Amniotic epithelial cell (primary cell): Measurements from ENCODE around the gene HEATR5A.
"Not testable (repeated sequence)": the region's sequence is repeated elsewhere in the genome, so short reads cannot be mapped to it uniquely, and the experiment has no call there.

Source experiments
- DNase-seq: peaks from one replicate; pipeline ENCODE4 v3.0.0-alpha.2; 2010; ENCODE audit warnings: low read depth

Gene HEATR5A

GRCh38 chr14:31388687-31389413, 31.5 kb downstream of the HEATR5A start:
- peak; percentile 93 for DNase-seq

GRCh38 chr14:31387091-31387490, 33.3 kb downstream of the HEATR5A start:
- no peak for DNase-seq

- DNase-seq = no peak
These were observed 34.1 kb downstream of the HEATR5A start for GRCh38 chr14:31386271-31386670.

GRCh38 chr14:31382221-31382620, 38.1 kb downstream of the HEATR5A start:
- DNase-seq = no peak

- peak; percentile 93 for DNase-seq
These were observed 40.2 kb downstream of the HEATR5A start for GRCh38 chr14:31380106-31380505.

- not testable (repeated sequence) for DNase-seq
These were observed 41.0 kb downstream of the HEATR5A start for GRCh38 chr14:31379125-31379947.

- no peak for DNase-seq
These were observed 42.9 kb downstream of the HEATR5A start for GRCh38 chr14:31377433-31377832.

- no peak for DNase-seq
These were observed 48.7 kb downstream of the HEATR5A start for GRCh38 chr14:31371646-31372045.

GRCh38 chr14:31363331-31364073, 56.8 kb downstream of the HEATR5A start:
- DNase-seq = peak; percentile 27

GRCh38 chr14:31362746-31363145, 57.6 kb downstream of the HEATR5A start:
- no peak for DNase-seq

- DNase-seq = not testable (repeated sequence)
These were observed 58.6 kb downstream of the HEATR5A start for GRCh38 chr14:31361761-31362160.

- no peak for DNase-seq
These were observed 59.3 kb downstream of the HEATR5A start for GRCh38 chr14:31360919-31361662.

GRCh38 chr14:31357279-31357678, 63.1 kb downstream of the HEATR5A start:
- DNase-seq = no peak

- DNase-seq = no peak
These were observed 74.3 kb downstream of the HEATR5A start for GRCh38 chr14:31346097-31346496.

GRCh38 chr14:31341280-31341679, 79.1 kb downstream of the HEATR5A start:
- DNase-seq = no peak

- no peak for DNase-seq
These were observed 79.9 kb downstream of the HEATR5A start for GRCh38 chr14:31340297-31341063.

GRCh38 chr14:31339743-31340142, 80.6 kb downstream of the HEATR5A start:
- no peak for DNase-seq

- no peak for DNase-seq
These were observed 83.0 kb downstream of the HEATR5A start for GRCh38 chr14:31337331-31337730.

- DNase-seq = peak; percentile 95
These were observed 83.7 kb downstream of the HEATR5A start for GRCh38 chr14:31336646-31337045.

- DNase-seq = not testable (repeated sequence)
These were observed 89.0 kb downstream of the HEATR5A start for GRCh38 chr14:31331395-31331794.
